Subcutaneous abdominal adipose tissue (tissue), 5 donors: Measurements from ENCODE around the gene PEX14.

ENCODE experiments used
- H3K27ac ChIP-seq: one replicate; pipeline ENCODE4 v1.7.0; 2013; ENCODE audit warnings: low read depth, mild to moderate bottlenecking, inconsistent platforms, low read length, moderate library complexity
- H3K27me3 ChIP-seq, 5 donors: one replicate each; pipeline ENCODE4 v1.7.0; 2013; ENCODE audit warnings: low read length in 5 of 5, inconsistent platforms in 1 of 5; ENCODE audit not compliant: control insufficient read depth in 5 of 5, insufficient read depth in 4 of 5
- H3K36me3 ChIP-seq, 5 donors: one replicate each; pipeline ENCODE4 v1.7.0; 2013; ENCODE audit warnings: low read length in 5 of 5; ENCODE audit not compliant: control insufficient read depth in 5 of 5, insufficient read depth in 5 of 5
- H3K4me1 ChIP-seq, 5 donors: one replicate each; pipeline ENCODE4 v1.7.0; 2013; ENCODE audit warnings: low read length in 5 of 5, mild to moderate bottlenecking in 3 of 5, moderate library complexity in 1 of 5; ENCODE audit not compliant: control insufficient read depth in 5 of 5, insufficient read depth in 5 of 5
- H3K4me3 ChIP-seq, 5 donors: one replicate each; pipeline ENCODE4 v1.7.0; 2013; ENCODE audit warnings: low read length in 5 of 5, low read depth in 1 of 5
- H3K9ac ChIP-seq, 5 donors: one replicate each; pipeline ENCODE4 v1.7.0; 2013; ENCODE audit warnings: low read length in 5 of 5, mild to moderate bottlenecking in 4 of 5, moderate library complexity in 3 of 5
- H3K9me3 ChIP-seq, 5 donors: one replicate each; pipeline ENCODE4 v1.7.0; 2013; ENCODE audit warnings: low read length in 5 of 5; ENCODE audit not compliant: control insufficient read depth in 5 of 5
- donor health status: healthy.
- donor health status: healthy.
- donor health status: healthy.
- donor health status: healthy.
- donor health status: healthy.

The PEX14 gene

DNA sequence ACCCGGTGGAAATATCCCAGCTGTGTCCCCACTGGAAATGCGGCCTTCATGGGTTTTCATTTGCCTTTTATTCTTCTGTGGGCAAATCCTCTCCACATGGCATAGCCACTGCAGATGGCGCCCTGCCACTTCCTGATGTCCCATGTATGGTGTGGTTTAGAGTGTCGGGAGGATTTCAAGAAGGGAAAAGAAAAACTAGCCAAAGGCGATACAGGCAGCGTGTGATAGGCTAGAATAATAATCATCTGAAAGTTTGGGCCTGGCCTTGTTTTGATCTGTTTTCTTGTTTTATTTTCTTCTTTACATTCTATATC, 123.6 kb downstream of the PEX14 start:
- Histone ChIP-seq H3K4me1 (peaks cover 0 to 16% (median 14%) of the 10 kb centered on the region in 5 donors), H3K27ac (no peak overlapping the region)

DNA sequence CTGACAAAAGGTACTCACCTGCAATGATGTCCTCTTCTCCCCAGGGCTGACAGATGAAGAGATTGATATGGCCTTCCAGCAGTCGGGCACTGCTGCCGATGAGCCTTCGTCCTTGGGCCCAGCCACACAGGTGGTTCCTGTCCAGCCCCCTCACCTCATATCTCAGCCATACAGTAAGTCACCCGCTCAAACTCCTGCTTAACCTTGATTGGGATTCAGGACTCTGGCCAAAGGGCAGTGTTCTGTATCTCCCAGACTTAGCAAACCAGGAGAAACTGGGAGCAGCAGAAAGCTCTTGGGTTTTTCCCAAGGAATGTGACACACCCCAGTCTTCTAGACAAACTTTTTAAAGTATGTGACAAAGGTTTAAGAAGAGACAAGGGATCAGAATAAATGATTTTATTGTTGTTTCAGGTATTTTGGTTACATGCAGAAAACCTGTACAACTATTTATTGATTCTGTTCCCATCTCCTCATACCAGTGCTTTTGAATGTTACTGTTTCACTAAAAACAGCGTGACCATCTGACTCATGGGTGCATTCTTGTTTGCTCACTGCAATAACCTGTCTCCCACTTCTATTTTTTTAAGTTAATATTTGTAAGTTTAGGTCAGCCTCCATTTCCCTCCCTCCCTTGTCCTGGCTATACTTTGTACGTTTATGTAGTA, 124.6 kb downstream of the PEX14 start:
- no peak overlapping the region for H3K9ac ChIP-seq
- H3K27ac ChIP-seq, result no peak overlapping the region
- H3K36me3 ChIP-seq, result peaks cover 2 to 18% (median 12%) of the 10 kb centered on the region in 5 donors

More for the DNA sequence above, 123.6 kb downstream of the PEX14 start:
- no peaks in the 10 kb centered on the region for H3K9me3 ChIP-seq
- no peaks in the 10 kb centered on the region for H3K27me3 ChIP-seq
- H3K9ac ChIP-seq, result no peak overlapping the region
- H3K36me3 ChIP-seq, result peaks cover 2 to 16% (median 12%) of the 10 kb centered on the region in 5 donors
- H3K4me3 ChIP-seq, result no peak overlapping the region

DNA sequence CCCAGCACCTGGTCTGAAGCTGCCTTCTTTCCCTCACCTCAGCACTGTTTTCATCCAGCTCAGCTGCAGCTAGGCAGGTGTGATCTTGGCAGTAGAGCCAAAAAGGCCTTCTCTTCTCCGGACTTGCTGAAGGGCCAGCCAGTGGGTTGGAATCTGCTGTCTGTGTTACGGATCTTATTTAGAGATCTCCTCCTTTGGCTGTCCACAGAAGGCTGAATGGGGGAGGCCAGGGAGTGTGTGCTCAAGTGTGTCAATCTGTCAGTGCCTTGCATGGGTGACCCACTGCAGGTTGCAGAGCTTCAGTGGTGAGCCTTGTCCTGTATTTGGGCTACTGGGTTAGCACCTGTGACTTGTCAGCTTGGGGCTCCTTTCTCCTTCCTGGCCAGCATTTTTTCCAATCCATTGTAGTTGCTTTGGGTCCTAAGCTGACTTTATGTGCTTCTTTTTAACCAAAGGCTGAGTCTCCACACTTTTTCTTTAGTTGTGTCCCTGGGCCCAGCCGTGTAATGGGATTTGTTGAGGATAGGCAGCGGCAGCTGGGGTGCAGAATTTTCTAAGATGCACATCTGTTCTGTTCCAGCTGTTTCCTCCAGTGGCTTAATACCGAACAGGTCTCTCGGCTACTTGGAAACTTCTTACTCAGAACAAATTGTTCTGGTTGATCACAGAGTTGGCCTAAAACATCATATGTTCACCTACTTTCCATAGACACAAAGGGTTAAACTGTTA, 126.8 kb downstream of the PEX14 start:
- Histone ChIP-seq H3K27me3 (no peaks in the 10 kb centered on the region), H3K4me3 (no peak overlapping the region), H3K4me1 (peaks cover 0 to 16% (median 14%) of the 10 kb centered on the region in 5 donors), H3K27ac (no peak overlapping the region), H3K36me3 (peaks cover 2 to 21% (median 14%) of the 10 kb centered on the region in 5 donors), H3K9ac (no peak overlapping the region), H3K9me3 (no peaks in the 10 kb centered on the region)

More for the DNA sequence above, 124.6 kb downstream of the PEX14 start:
- no peaks in the 10 kb centered on the region for H3K27me3 ChIP-seq
- peaks cover 0 to 16% (median 14%) of the 10 kb centered on the region in 5 donors for H3K4me1 ChIP-seq
- H3K4me3 ChIP-seq, result no peak overlapping the region
- no peaks in the 10 kb centered on the region for H3K9me3 ChIP-seq

DNA sequence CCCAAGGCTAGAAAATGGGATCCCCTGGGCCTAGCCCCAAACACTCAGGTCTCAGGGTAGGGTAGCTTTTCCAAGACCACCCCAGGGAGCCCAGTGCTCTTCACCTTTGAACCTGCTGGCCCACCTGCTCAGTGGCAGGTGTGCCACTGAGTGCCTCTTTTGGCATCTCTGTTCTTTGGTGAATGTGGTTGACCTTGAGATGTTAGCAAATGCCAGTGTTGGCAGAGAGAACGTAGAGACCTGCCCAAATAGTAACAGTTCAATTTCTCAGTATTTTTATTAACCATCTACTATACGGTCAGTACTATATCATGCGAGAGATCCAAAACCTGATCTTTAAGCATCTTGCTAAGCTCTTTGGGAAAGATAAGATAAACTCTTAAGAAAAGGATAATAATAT, 128.2 kb downstream of the PEX14 start:
- H3K4me1 ChIP-seq, result peaks cover 0 to 12% (median 6%) of the 10 kb centered on the region in 5 donors
- H3K27ac ChIP-seq, result no peak overlapping the region
- H3K9me3 ChIP-seq, result no peaks in the 10 kb centered on the region
- no peak overlapping the region for H3K9ac ChIP-seq
- no peak overlapping the region for H3K4me3 ChIP-seq
- H3K27me3 ChIP-seq, result no peaks in the 10 kb centered on the region
- peaks cover 2 to 21% (median 14%) of the 10 kb centered on the region in 5 donors for H3K36me3 ChIP-seq

DNA sequence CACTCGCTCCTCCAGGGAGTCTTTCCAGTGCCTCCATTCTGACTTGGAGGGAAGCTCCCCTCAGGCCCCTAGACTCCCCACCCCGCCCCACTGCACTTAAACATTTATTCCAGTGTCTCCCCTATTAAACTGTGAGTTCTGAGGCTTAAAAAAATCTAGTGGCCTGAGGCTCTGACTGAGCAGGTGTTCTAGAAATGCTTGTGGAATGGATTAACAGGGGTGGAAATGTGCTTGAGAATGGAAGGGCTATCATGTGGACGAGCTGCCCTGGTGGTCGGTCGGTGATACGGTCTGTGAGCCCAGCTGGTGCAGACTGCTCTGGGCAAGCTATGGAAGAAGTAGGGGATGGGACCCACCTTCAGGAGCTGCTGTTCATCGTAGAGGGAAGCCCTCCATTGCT, 130.2 kb downstream of the PEX14 start:
- Histone ChIP-seq H3K36me3 (peaks cover 2 to 18% (median 9%) of the 10 kb centered on the region in 5 donors), H3K9me3 (no peaks in the 10 kb centered on the region), H3K4me3 (no peak overlapping the region), H3K4me1 (no peaks in the 10 kb centered on the region), H3K27ac (no peak overlapping the region), H3K27me3 (no peaks in the 10 kb centered on the region), H3K9ac (no peak overlapping the region)

- Histone ChIP-seq H3K36me3 (peaks cover 2 to 18% (median 9%) of the 10 kb centered on the region in 5 donors), H3K4me1 (no peaks in the 10 kb centered on the region), H3K9ac (no peak overlapping the region), H3K27ac (no peak overlapping the region), H3K27me3 (no peaks in the 10 kb centered on the region), H3K4me3 (no peak overlapping the region), H3K9me3 (no peaks in the 10 kb centered on the region)
Observed at GRCh38 chr1:10606064-10606463, 131.3 kb downstream of the PEX14 start.

DNA sequence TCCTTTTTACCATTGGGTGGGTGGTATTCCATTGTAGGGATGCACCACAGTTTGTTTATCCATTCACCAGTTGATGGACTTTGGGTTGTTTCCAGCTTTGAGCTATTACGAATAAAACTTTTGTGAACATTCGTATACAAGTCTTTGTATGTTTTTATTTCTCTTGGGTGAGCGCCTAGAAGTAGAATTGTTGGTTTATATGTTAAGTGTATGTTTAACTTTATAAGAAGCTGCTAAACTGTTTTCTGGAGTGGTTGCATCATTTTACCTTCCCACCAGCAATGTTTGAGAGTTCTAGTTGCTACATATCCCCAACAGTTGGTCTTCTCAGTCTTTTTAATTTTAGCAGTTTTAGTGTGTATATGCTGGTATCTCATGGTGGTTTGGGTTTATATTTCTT, 132.5 kb downstream of the PEX14 start:
- H3K36me3 ChIP-seq, result peaks cover 2 to 9% (median 7%) of the 10 kb centered on the region in 5 donors
- no peak overlapping the region for H3K4me3 ChIP-seq
- no peaks in the 10 kb centered on the region for H3K27me3 ChIP-seq
- no peaks in the 10 kb centered on the region for H3K9me3 ChIP-seq
- H3K9ac ChIP-seq, result no peak overlapping the region
- no peaks in the 10 kb centered on the region for H3K4me1 ChIP-seq
- no peak overlapping the region for H3K27ac ChIP-seq

DNA sequence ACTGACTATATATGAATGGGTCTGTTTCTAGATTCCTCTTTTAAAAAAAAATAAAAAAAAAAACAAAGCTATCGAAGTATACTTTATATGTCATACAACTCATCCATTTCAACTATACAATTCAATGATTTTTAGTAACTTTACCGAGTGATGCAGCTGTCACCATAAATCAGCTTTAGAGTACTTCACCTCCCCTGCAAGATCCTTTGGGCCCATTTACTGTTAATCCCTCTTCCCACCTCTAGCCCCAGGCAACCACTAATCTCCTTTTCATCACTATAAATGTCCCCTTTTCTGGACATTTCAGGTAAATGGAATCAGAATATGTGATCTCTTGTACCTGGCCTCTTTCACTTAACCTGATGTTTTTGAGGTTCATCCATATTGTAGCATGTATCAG, 133.9 kb downstream of the PEX14 start:
- no peaks in the 10 kb centered on the region for H3K9me3 ChIP-seq
- no peak overlapping the region for H3K9ac ChIP-seq
- H3K27ac ChIP-seq, result no peak overlapping the region
- no peak overlapping the region for H3K4me3 ChIP-seq
- no peaks in the 10 kb centered on the region for H3K4me1 ChIP-seq
- no peaks in the 10 kb centered on the region for H3K27me3 ChIP-seq
- peaks cover 0 to 11% (median 6%) of the 10 kb centered on the region in 5 donors for H3K36me3 ChIP-seq

- no peak overlapping the region for H3K4me3 ChIP-seq
- H3K27me3 ChIP-seq, result no peaks in the 10 kb centered on the region
- H3K9me3 ChIP-seq, result no peaks in the 10 kb centered on the region
- peaks cover 0 to 8% (median 2%) of the 10 kb centered on the region in 5 donors for H3K36me3 ChIP-seq
- no peak overlapping the region for H3K9ac ChIP-seq
- H3K27ac ChIP-seq, result no peak overlapping the region
- H3K4me1 ChIP-seq, result no peaks in the 10 kb centered on the region
Observed at GRCh38 chr1:10610901-10611600, 136.3 kb downstream of the PEX14 start.
